CD4-positive, alpha-beta memory T cell (primary cell): Measurements from ENCODE around the gene ZBTB7B. TPM values are rescaled to one million over a fixed set of nuclear protein-coding genes. Genes with fewer than 3 reads are reported as not detected.

Experiments
- CTCF ChIA-PET: fragments of 350-600 bp; sonication (Branson Sonifier 250); formaldehyde crosslinking; loops from one replicate; lab custom pipeline; 2021; ENCODE audit warnings: inconsistent platforms; ENCODE audit not compliant: partially characterized antibody; lab: Charles Lee
- POLR2A ChIA-PET: fragments of 350-600 bp; sonication (Branson Sonifier 250); formaldehyde crosslinking; loops from one replicate; lab custom pipeline; 2021; ENCODE audit not compliant: partially characterized antibody; lab: Charles Lee
- DNase-seq, 5 donors: peaks; one replicate each; pipeline versions ENCODE4 v3.0.0 to v3.0.0-alpha.2; 2020 to 2022; ENCODE audit warnings: mixed read lengths in 1 of 5
- H3K27ac ChIP-seq: one replicate; pipeline ENCODE4 v1.7.0; 2013; ENCODE audit warnings: low read depth, low read length
- H3K27me3 ChIP-seq: 2 replicates; pipeline ENCODE4 v1.7.0; 2013; ENCODE audit warnings: mild to moderate bottlenecking, low read length, moderate library complexity; ENCODE audit not compliant: insufficient read depth
- H3K36me3 ChIP-seq: 2 replicates; pipeline ENCODE4 v1.7.0; 2013; ENCODE audit warnings: mild to moderate bottlenecking, low read length, moderate library complexity; ENCODE audit not compliant: insufficient read depth
- H3K4me1 ChIP-seq: 2 replicates; pipeline ENCODE4 v1.7.0; 2013; ENCODE audit warnings: mild to moderate bottlenecking, low read length, moderate library complexity; ENCODE audit not compliant: insufficient read depth
- H3K4me3 ChIP-seq, 2 donors: one replicate each; pipeline ENCODE4 v1.7.0; 2013; ENCODE audit warnings: low read length in 2 of 2, mild to moderate bottlenecking in 1 of 2
- H3K9me3 ChIP-seq, 2 donors: one replicate each; pipeline ENCODE4 v1.7.0; 2013; ENCODE audit warnings: low read length in 2 of 2, control low read depth in 1 of 2; ENCODE audit not compliant: control insufficient read depth in 1 of 2
- H3K27ac Mint-ChIP-seq, 7 donors: one replicate each; pipeline ENCODE4 v1.8.0; 2020 to 2021; ENCODE audit warnings: mixed read lengths in 7 of 7, mild to moderate bottlenecking in 6 of 7, inconsistent platforms in 3 of 7, moderate library complexity in 3 of 7
- H3K27me3 Mint-ChIP-seq, 2 donors: one replicate each; pipeline ENCODE4 v1.8.0; 2020 to 2021; ENCODE audit warnings: mixed read lengths in 2 of 2
- H3K36me3 Mint-ChIP-seq, 2 donors: one replicate each; pipeline ENCODE4 v1.8.0; 2020 to 2021; ENCODE audit warnings: mixed read lengths in 2 of 2, inconsistent platforms in 1 of 2, mild to moderate bottlenecking in 1 of 2
- H3K4me1 Mint-ChIP-seq, 4 donors: one replicate each; pipeline ENCODE4 v1.8.0; 2020 to 2021; ENCODE audit warnings: mixed read lengths in 4 of 4, mild to moderate bottlenecking in 1 of 4
- H3K4me3 Mint-ChIP-seq, 8 donors: one replicate each; pipeline ENCODE4 v1.8.0; 2020 to 2021; ENCODE audit warnings: mixed read lengths in 8 of 8, mild to moderate bottlenecking in 7 of 8, moderate library complexity in 6 of 8, inconsistent platforms in 3 of 8
- H3K9me3 Mint-ChIP-seq, 8 donors: one replicate each; pipeline ENCODE4 v1.8.0; 2020 to 2021; ENCODE audit warnings: mixed read lengths in 8 of 8, mild to moderate bottlenecking in 5 of 8, inconsistent platforms in 3 of 8, moderate library complexity in 1 of 8
- intact Hi-C: fragments of 100-400 bp; cut with micrococcal nuclease; formaldehyde crosslinking; loops from one replicate; pipeline ENCODE4 v1.15.1; 2023
- microRNA-seq: library from miRNA; unstranded; fragments of <30 nt; microRNA quantifications from one replicate; pipeline ENCODE4 v1.2.0, GENCODE V29; 2021; ENCODE audit warnings: borderline replicate concordance, borderline number of aligned reads, borderline microRNAs expressed, mixed read lengths
- polyA plus RNA-seq, 2 donors: library from polyadenylated mRNA; unstranded; fragments of 300-500 nt; fragmentation: Illumina TruSeq; gene quantifications; one replicate each; pipeline ENCODE4 v1.2.3, GENCODE V29; 2021
- total RNA-seq, 2 experiments: library from RNA; stranded (reverse); gene quantifications; one replicate each; pipeline ENCODE4 v1.2.3, GENCODE V29; 2021

Gene ZBTB7B
- total and polyA plus RNA-seq, 4 experiments from 2014 or later, result 3.4 to 92.7 (median 48.9) TPM

DNA sequence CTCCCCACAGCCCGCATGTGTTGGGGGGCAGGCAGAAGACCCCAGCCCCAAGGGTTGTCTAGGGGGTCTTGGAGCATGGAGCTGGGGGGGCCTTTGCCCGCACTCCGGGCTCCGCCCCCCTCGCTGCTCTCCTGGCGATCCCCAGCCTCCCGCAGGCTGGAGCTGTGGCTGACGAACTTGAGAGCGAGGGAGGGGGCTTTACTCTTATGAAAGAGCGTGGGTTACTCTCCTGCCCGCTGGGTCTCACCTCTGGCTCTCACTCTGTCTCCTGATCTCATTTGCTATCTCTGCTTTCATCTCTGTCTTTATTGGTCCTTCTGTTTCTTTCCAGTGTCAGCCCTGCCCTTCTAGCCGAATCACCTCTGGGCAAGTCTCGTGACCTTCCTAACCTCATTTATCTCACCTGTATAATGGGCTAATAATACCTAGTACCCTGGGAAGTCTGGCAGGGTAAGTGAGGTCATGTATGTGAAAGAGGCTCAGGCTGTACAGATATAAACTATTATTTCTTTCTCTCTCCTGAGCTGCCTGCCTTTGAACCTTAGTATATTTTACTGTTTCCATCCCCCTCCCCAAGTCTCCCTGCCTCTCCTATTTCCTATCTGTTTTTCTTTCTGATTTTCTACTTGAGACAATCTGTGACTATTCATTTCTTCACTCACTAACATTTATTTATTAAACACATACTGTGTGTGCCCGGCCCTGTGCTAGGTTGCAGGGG, 61.7 kb downstream of the ZBTB7B start:
- intact Hi-C loops, result loop anchor here (10.0 kb wide), 1 partner anchor 299 kb away; no protein-coding TSS in a partner anchor
- H3K27ac ChIP-seq, result peak overlapping the region; percentile 51
- POLR2A ChIA-PET, result interaction anchor here (0.9 to 6.4 kb wide), 12 partner anchors 8 to 105 kb away, joined by 3 to 83 read pairs (median 6); partner anchors contain the start of genes ADAM15, EFNA3 and PYGO2
- no peaks in the 10 kb centered on the region for H3K9me3 ChIP-seq
- H3K4me3 ChIP-seq, result peak overlapping the region in 1 of 2 donors; percentile 70
- H3K27me3 ChIP-seq, result no peaks in the 10 kb centered on the region
- H3K4me1 ChIP-seq, result peaks cover 35% of the 10 kb centered on the region
- CTCF ChIA-PET, result interaction anchor here (1.2 to 9.1 kb wide), 5 partner anchors 11 to 129 kb away, joined by 3 to 203 read pairs (median 5); partner anchors contain the start of gene ADAM15
- Mint-ChIP-seq H3K9me3 (no peaks in the 10 kb centered on the region), H3K4me3 (peak overlapping the region; percentile 82 to 95 (median 90)), H3K36me3 (peaks cover 11 to 25% of the 10 kb centered on the region in 2 donors), H3K27me3 (no peaks in the 10 kb centered on the region), H3K27ac (peak overlapping the region; percentile 59 to 85 (median 77)), H3K4me1 (peaks cover 23 to 55% (median 32%) of the 10 kb centered on the region in 4 donors)
- H3K36me3 ChIP-seq, result no peaks in the 10 kb centered on the region
- peak in 2 of 5 donors; percentile 29 to 60 for DNase-seq

DNA sequence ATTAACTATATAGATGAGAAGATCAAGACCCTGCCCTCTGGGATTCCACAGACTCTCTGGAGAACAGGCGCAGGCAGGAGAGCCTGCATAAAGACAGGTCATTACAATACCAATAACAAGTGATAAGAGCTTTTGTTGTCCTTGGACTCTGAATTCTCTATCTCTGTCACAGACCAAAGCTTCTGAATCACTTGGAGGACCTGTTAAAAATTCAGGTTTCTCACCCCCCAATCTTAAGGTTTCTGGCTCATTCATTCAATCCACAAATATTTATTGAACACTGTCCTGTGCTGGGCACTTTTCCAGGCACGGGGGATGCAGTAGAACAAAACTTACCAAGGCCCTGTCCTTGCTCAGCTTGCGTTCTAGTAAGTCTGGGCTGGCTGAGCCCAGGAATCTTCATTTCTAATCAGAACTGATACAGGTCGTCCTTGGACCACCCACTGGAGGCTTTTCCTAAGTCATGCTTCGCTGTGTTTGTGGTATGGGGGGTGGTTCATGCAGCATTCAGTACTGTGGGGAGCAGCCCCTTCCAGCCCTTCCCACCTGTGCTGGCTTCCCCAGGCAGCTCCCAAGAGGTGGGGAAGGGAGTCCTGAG, 62.3 kb downstream of the ZBTB7B start:
- ChIA-PET CTCF (interaction anchor here (1.2 to 9.1 kb wide), 5 partner anchors 11 to 129 kb away, joined by 3 to 203 read pairs (median 5); partner anchors contain the start of gene ADAM15), POLR2A (interaction anchor here (1.1 to 6.4 kb wide), 7 partner anchors 7 to 104 kb away, joined by 3 to 83 read pairs (median 9); partner anchors contain the start of gene ADAM15)
- DNase-seq, result no peak
- Histone ChIP-seq H3K9me3 (no peaks in the 10 kb centered on the region), H3K36me3 (no peaks in the 10 kb centered on the region), H3K4me1 (peaks cover 37% of the 10 kb centered on the region), H3K27ac (no peak overlapping the region), H3K4me3 (no peak overlapping the region), H3K27me3 (no peaks in the 10 kb centered on the region)
- Mint-ChIP-seq H3K36me3 (peaks cover 11 to 26% of the 10 kb centered on the region in 2 donors), H3K4me1 (peaks cover 23 to 55% (median 32%) of the 10 kb centered on the region in 4 donors), H3K9me3 (no peaks in the 10 kb centered on the region), H3K4me3 (peak overlapping the region; percentile 82 to 95 (median 90)), H3K27me3 (no peaks in the 10 kb centered on the region), H3K27ac (peak overlapping the region; percentile 59 to 85 (median 74))
- intact Hi-C loops, result loop anchor here (10.0 kb wide), 1 partner anchor 300 kb away; no protein-coding TSS in a partner anchor

DNA sequence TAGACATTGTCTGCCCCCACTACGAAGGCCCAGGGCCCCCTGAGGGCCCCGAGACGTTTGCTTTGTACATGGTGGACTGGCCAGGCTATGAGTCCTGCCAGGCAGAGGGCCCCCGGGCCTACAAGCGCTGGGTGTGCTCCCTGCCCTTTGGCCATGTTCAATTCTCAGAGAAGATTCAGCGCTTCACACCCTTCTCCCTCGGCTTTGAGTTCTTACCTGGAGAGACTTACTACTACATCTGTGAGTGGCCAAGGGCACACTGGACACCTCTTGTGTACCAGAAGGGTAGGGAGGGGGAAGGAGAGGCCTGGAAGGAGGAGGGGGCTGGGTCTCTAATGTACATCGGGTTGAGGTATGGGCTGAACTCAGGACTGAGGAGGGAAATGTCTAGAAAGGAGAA, 64.2 kb downstream of the ZBTB7B start:
- H3K36me3 Mint-ChIP-seq, result peaks cover 11 to 21% of the 10 kb centered on the region in 2 donors
- H3K4me1 Mint-ChIP-seq, result peaks cover 22 to 62% (median 35%) of the 10 kb centered on the region in 4 donors
- intact Hi-C loops, result loop anchor here (10.0 kb wide), 1 partner anchor 302 kb away; no protein-coding TSS in a partner anchor
- H3K27me3 Mint-ChIP-seq, result no peaks in the 10 kb centered on the region
- ChIA-PET CTCF (interaction anchor here (0.8 to 6.7 kb wide), 4 partner anchors 16 to 25 kb away, joined by 3 to 74 read pairs (median 4); no protein-coding TSS in a partner anchor), POLR2A (interaction anchor here (1.0 kb wide), 1 partner anchor 14 kb away, joined by 3 read pairs; no protein-coding TSS in a partner anchor)
- no peaks in the 10 kb centered on the region for H3K36me3 ChIP-seq
- no peaks in the 10 kb centered on the region for H3K9me3 ChIP-seq
- no peak overlapping the region for H3K27ac Mint-ChIP-seq
- H3K4me3 Mint-ChIP-seq, result peak overlapping the region in 1 of 8 donors; percentile 24
- no peak overlapping the region for H3K27ac ChIP-seq
- no peaks in the 10 kb centered on the region for H3K27me3 ChIP-seq
- no peak overlapping the region for H3K4me3 ChIP-seq
- H3K4me1 ChIP-seq, result peaks cover 48% of the 10 kb centered on the region
- DNase-seq, result no peak
- H3K9me3 Mint-ChIP-seq, result no peaks in the 10 kb centered on the region

Small RNAs within 50 kb of the gene (microRNA-seq; reads per million reads assigned to microRNA genes)
- not detected for gene MIR4258

Other genes starting within 250 kb of the ZBTB7B start
- gene KCNN3, start 132.5 kb upstream of the ZBTB7B start, total RNA-seq, result under 1 TPM in 1 of 2 experiments, not detected in 1; 0.06 TPM
- not detected for gene KCNN3, start 132.5 kb upstream of the ZBTB7B start, polyA plus RNA-seq
- gene PMVK, start 66.1 kb upstream of the ZBTB7B start, total RNA-seq, result 10 to 100 TPM; 17.6 to 21.2 TPM
- gene PMVK, start 66.1 kb upstream of the ZBTB7B start, polyA plus RNA-seq, result 10 to 100 TPM; 61.7 to 87.0 TPM
- gene PBXIP1, start 46.7 kb upstream of the ZBTB7B start, total RNA-seq, result 100 to 1,000 TPM; 435 to 438 TPM
- gene PBXIP1, start 46.7 kb upstream of the ZBTB7B start, polyA plus RNA-seq, result 100 to 1,000 TPM; 263 to 404 TPM
- 10 to 100 TPM; 78.4 to 80.2 TPM for gene PYGO2, start 41.0 kb upstream of the ZBTB7B start, total RNA-seq
- 10 to 100 TPM; 22.5 to 54.2 TPM for gene PYGO2, start 41.0 kb upstream of the ZBTB7B start, polyA plus RNA-seq
- gene SHC1, start 32.1 kb upstream of the ZBTB7B start, total RNA-seq, result 10 to 100 TPM; 78.4 to 81.7 TPM
- 10 to 100 TPM; 36.4 to 44.5 TPM for gene SHC1, start 32.1 kb upstream of the ZBTB7B start, polyA plus RNA-seq
- 10 to 100 TPM; 12.2 to 13.0 TPM for gene CKS1B, start 28.1 kb upstream of the ZBTB7B start, total RNA-seq
- gene CKS1B, start 28.1 kb upstream of the ZBTB7B start, polyA plus RNA-seq, result 10 to 100 TPM; 50.2 to 67.9 TPM
- gene FLAD1, start 19.5 kb upstream of the ZBTB7B start, total RNA-seq, result 10 to 100 TPM; 52.4 to 56.6 TPM
- 10 to 100 TPM; 48.9 to 75.9 TPM for gene FLAD1, start 19.5 kb upstream of the ZBTB7B start, polyA plus RNA-seq
- 1 to 10 TPM; 1.1 to 3.1 TPM for gene LENEP, start 9.2 kb upstream of the ZBTB7B start, total RNA-seq
- gene LENEP, start 9.2 kb upstream of the ZBTB7B start, polyA plus RNA-seq, result not detected
- gene DCST2, start 31.0 kb downstream of the ZBTB7B start, total RNA-seq, result 1 to 10 TPM; 4.0 to 4.1 TPM
- gene DCST2, start 31.0 kb downstream of the ZBTB7B start, polyA plus RNA-seq, result not detected
- under 1 TPM in 1 of 2 experiments, not detected in 1; 0.14 TPM for gene DCST1, start 31.0 kb downstream of the ZBTB7B start, total RNA-seq
- gene DCST1, start 31.0 kb downstream of the ZBTB7B start, polyA plus RNA-seq, result not detected
- 10 to 100 TPM; 33.6 to 39.8 TPM for gene ADAM15, start 48.5 kb downstream of the ZBTB7B start, total RNA-seq
- 10 to 100 TPM; 14.8 to 18.2 TPM for gene ADAM15, start 48.5 kb downstream of the ZBTB7B start, polyA plus RNA-seq
- gene EFNA4, start 60.9 kb downstream of the ZBTB7B start, total RNA-seq, result 1 to 10 TPM; 6.0 to 8.5 TPM
- gene EFNA4, start 60.9 kb downstream of the ZBTB7B start, polyA plus RNA-seq, result 1 to 10 TPM; 2.5 to 3.5 TPM
- gene EFNA3, start 76.0 kb downstream of the ZBTB7B start, total RNA-seq, result 1 to 10 TPM; 2.0 to 4.3 TPM
- gene EFNA3, start 76.0 kb downstream of the ZBTB7B start, polyA plus RNA-seq, result 1 to 10 TPM in 1 of 2 donors, under 1 TPM in 1; 0.34 to 1.5 TPM
- 1 to 10 TPM; 1.2 to 1.9 TPM for gene EFNA1, start 125.1 kb downstream of the ZBTB7B start, total RNA-seq
- 1 to 10 TPM in 1 of 2 donors, under 1 TPM in 1; 0.84 to 2.0 TPM for gene EFNA1, start 125.1 kb downstream of the ZBTB7B start, polyA plus RNA-seq
- 10 to 100 TPM; 20.1 to 22.8 TPM for gene SLC50A1, start 133.1 kb downstream of the ZBTB7B start, total RNA-seq
- 10 to 100 TPM; 50.3 to 91.7 TPM for gene SLC50A1, start 133.1 kb downstream of the ZBTB7B start, polyA plus RNA-seq
- gene DPM3, start 137.7 kb downstream of the ZBTB7B start, total RNA-seq, result 10 to 100 TPM; 51.6 to 53.6 TPM
- 100 to 1,000 TPM; 101 to 119 TPM for gene DPM3, start 137.7 kb downstream of the ZBTB7B start, polyA plus RNA-seq
- gene KRTCAP2, start 170.5 kb downstream of the ZBTB7B start, total RNA-seq, result 100 to 1,000 TPM; 173 to 180 TPM
- gene KRTCAP2, start 170.5 kb downstream of the ZBTB7B start, polyA plus RNA-seq, result 100 to 1,000 TPM; 469 to 488 TPM
- gene TRIM46, start 171.0 kb downstream of the ZBTB7B start, total RNA-seq, result 1 to 10 TPM; 8.4 to 8.5 TPM
- gene TRIM46, start 171.0 kb downstream of the ZBTB7B start, polyA plus RNA-seq, result 1 to 10 TPM; 1.6 to 3.6 TPM
- 10 to 100 TPM; 30.9 to 33.5 TPM for gene THBS3, start 205.1 kb downstream of the ZBTB7B start, total RNA-seq
- 1 to 10 TPM; 6.1 to 6.7 TPM for gene THBS3, start 205.1 kb downstream of the ZBTB7B start, polyA plus RNA-seq
- gene MTX1, start 205.9 kb downstream of the ZBTB7B start, total RNA-seq, result 10 to 100 TPM; 17.7 to 18.2 TPM
- gene MTX1, start 205.9 kb downstream of the ZBTB7B start, polyA plus RNA-seq, result 10 to 100 TPM; 42.5 to 65.5 TPM